ENCODE measurements around the gene KCNB1. TPM values are rescaled to one million over a fixed set of nuclear protein-coding genes. Genes with fewer than 3 reads are reported as not detected.
"Not testable (repeated sequence)": the region's sequence is repeated elsewhere in the genome, so short reads cannot be mapped to it uniquely, and the experiment has no call there.

Gene KCNB1
- polyA plus RNA-seq, 1 experiment, result 0.06 TPM

- DNase-seq (ENCODE audit: low read depth, low spot score), result no peak
- Histone ChIP-seq H3K9me3 (ENCODE audit: control insufficient read depth, insufficient read depth, low read length) (no peaks in the 10 kb centered on the region), H3K4me3 (ENCODE audit: low read depth, low read length) (no peak overlapping the region), H3K27ac (ENCODE audit: low read depth, low read length) (no peak overlapping the region), H3K27me3 (ENCODE audit: control insufficient read depth, insufficient read depth, low read length) (peaks cover 59% of the 10 kb centered on the region)
- ChIA-PET CTCF (no interaction called here), POLR2A (no interaction called here)
- TF ChIP-seq CTCF (IDR thresholded peaks at IDR 0.05; ENCODE audit: low read depth, low read length), result no peak
These were observed 71.1 kb downstream of the KCNB1 start for GRCh38 chr20:49411221-49411925.

GRCh38 chr20:49409975-49410621, 72.4 kb downstream of the KCNB1 start:
- DNase-seq (ENCODE audit: low read depth, low spot score); POLR2A ChIA-PET; H3K27ac ChIP-seq (ENCODE audit: low read depth, low read length); CTCF ChIA-PET; H3K4me3 ChIP-seq (ENCODE audit: low read depth, low read length); H3K9me3 ChIP-seq (ENCODE audit: control insufficient read depth, insufficient read depth, low read length): not testable (repeated sequence)
- H3K27me3 ChIP-seq (ENCODE audit: control insufficient read depth, insufficient read depth, low read length), result peaks cover 48% of the 10 kb centered on the region

GRCh38 chr20:49409302-49409974, 73.0 kb downstream of the KCNB1 start:
- no peak for TF ChIP-seq CTCF (IDR thresholded peaks at IDR 0.05; ENCODE audit: low read depth, low read length)
- no peaks in the 10 kb centered on the region for H3K9me3 ChIP-seq (ENCODE audit: control insufficient read depth, insufficient read depth, low read length)
- H3K27me3 ChIP-seq (ENCODE audit: control insufficient read depth, insufficient read depth, low read length), result peaks cover 41% of the 10 kb centered on the region
- H3K27ac ChIP-seq (ENCODE audit: low read depth, low read length), result no peak overlapping the region
- CTCF ChIA-PET, result no interaction called here
- no peak for DNase-seq (ENCODE audit: low read depth, low spot score)
- no peak overlapping the region for H3K4me3 ChIP-seq (ENCODE audit: low read depth, low read length)
- POLR2A ChIA-PET, result no interaction called here

GRCh38 chr20:49408509-49409104, 73.9 kb downstream of the KCNB1 start:
- H3K27ac ChIP-seq (ENCODE audit: low read depth, low read length), result no peak overlapping the region
- no peak overlapping the region for H3K4me3 ChIP-seq (ENCODE audit: low read depth, low read length)
- ChIA-PET CTCF (no interaction called here), POLR2A (no interaction called here)
- H3K27me3 ChIP-seq (ENCODE audit: control insufficient read depth, insufficient read depth, low read length), result peaks cover 34% of the 10 kb centered on the region
- DNase-seq (ENCODE audit: low read depth, low spot score), result no peak
- no peak for TF ChIP-seq CTCF (IDR thresholded peaks at IDR 0.05; ENCODE audit: low read depth, low read length)
- no peaks in the 10 kb centered on the region for H3K9me3 ChIP-seq (ENCODE audit: control insufficient read depth, insufficient read depth, low read length)

GRCh38 chr20:49406666-49407065, 75.8 kb downstream of the KCNB1 start:
- CTCF ChIA-PET, result no interaction called here
- Histone ChIP-seq H3K27ac (ENCODE audit: low read depth, low read length) (no peak overlapping the region), H3K9me3 (ENCODE audit: control insufficient read depth, insufficient read depth, low read length) (peaks cover 4% of the 10 kb centered on the region; the same call in 1 of the 2 replicates), H3K4me3 (ENCODE audit: low read depth, low read length) (no peak overlapping the region), H3K27me3 (ENCODE audit: control insufficient read depth, insufficient read depth, low read length) (peaks cover 18% of the 10 kb centered on the region)
- no peak for TF ChIP-seq CTCF (IDR thresholded peaks at IDR 0.05; ENCODE audit: low read depth, low read length)
- POLR2A ChIA-PET, result no interaction called here
- no peak for DNase-seq (ENCODE audit: low read depth, low spot score)
